ENCODE results near the gene RNF115.

DNA sequence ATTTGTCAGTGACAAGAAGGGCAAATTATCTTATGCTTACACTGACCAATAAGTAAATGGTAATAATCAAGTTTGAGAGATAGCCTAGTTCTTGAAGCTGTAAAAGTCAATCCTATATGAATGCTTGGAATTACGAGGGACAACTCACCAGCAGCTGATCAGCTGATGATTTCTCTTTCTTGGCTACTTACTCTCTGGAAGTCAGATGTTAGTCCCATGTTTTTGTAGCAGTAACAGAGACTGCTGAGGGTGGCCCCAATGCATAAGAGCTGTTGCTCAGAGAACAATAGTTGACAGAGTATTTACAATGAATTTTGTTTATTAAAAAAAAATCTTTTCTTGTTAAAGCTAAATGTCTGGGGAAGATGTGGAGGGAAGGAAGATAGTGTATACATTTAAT lies 65.3 kb downstream of the RNF115 start:
- no peak for TF ChIP-seq SP2 (IDR thresholded peaks at IDR 0.05; ENCODE audit: low read length)
- no peak for TF ChIP-seq POLR2A (IDR thresholded peaks at IDR 0.05; ENCODE audit: control extremely low read depth in 1 of 2, low read depth in 2 of 2, low read length in 2 of 2)
- TF ChIP-seq, protein P1, sequence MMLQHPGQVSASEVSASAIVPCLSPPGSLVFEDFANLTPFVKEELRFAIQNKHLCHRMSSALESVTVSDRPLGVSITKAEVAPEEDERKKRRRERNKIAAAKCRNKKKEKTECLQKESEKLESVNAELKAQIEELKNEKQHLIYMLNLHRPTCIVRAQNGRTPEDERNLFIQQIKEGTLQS (IDR thresholded peaks at IDR 0.05; ENCODE audit: insufficient read depth, low read depth, low read length), result no peak
- TF ChIP-seq CBX5 (IDR thresholded peaks at IDR 0.05; ENCODE audit: low read depth, low read length), result no peak

All from H1 (cell line).